ENCODE measurements around the gene ORC3. TPM values are rescaled to one million over a fixed set of nuclear protein-coding genes. Genes with fewer than 3 reads are reported as not detected.

The ORC3 gene
- total and polyA plus RNA-seq, 7 experiments from 2014 or later: 17.7 to 40.3 (median 28.2) TPM

- Mint-ChIP-seq H3K4me1 (peaks cover 13 to 46% (median 33%) of the 10 kb centered on the region in 7 donors), H3K36me3 (peaks cover 8 to 56% (median 38%) of the 10 kb centered on the region in 5 donors), H3K9me3 (peaks cover 0 to 6% (median 0%) of the 10 kb centered on the region in 11 donors), H3K27ac (peak overlapping the region in 7 of 9 donors; percentile 17 to 78 (median 30)), H3K4me3 (peak overlapping the region in 1 of 10 donors; percentile 29), H3K27me3 (no peaks in the 10 kb centered on the region)
- ChIA-PET POLR2A (interaction anchor here (1.1 to 3.0 kb wide), 2 partner anchors 11 to 48 kb away, joined by 4 to 10 read pairs; partner anchors contain the start of gene AKIRIN2), CTCF (interaction anchor here (0.6 kb wide), 1 partner anchor 20 kb away, joined by 3 read pairs; no protein-coding TSS in a partner anchor)
- peak; percentile 54 for ATAC-seq
- no peak for DNase-seq
- Histone ChIP-seq H3K4me1 (ENCODE audit: control insufficient read depth in 2 of 2, insufficient read depth in 2 of 2, low read length in 2 of 2) (peaks cover 0 to 20% of the 10 kb centered on the region in 2 donors), H3K27ac (ENCODE audit: low read depth, low read length) (no peak overlapping the region), H3K9me3 (ENCODE audit: control insufficient read depth in 2 of 3, low read length in 3 of 3) (no peaks in the 10 kb centered on the region), H3K36me3 (ENCODE audit: control insufficient read depth in 2 of 3, insufficient read depth in 3 of 3, low read length in 3 of 3) (no peaks in the 10 kb centered on the region), H3K27me3 (ENCODE audit: control insufficient read depth in 2 of 2, insufficient read depth in 2 of 2, low read length in 2 of 2) (no peaks in the 10 kb centered on the region), H3K4me3 (ENCODE audit: low read length) (no peak overlapping the region)
- intact Hi-C loops (cut with micrococcal nuclease): no loop called here
Measured at GRCh38 chr6:87653074-87653962, 63.4 kb downstream of the ORC3 start.

DNA sequence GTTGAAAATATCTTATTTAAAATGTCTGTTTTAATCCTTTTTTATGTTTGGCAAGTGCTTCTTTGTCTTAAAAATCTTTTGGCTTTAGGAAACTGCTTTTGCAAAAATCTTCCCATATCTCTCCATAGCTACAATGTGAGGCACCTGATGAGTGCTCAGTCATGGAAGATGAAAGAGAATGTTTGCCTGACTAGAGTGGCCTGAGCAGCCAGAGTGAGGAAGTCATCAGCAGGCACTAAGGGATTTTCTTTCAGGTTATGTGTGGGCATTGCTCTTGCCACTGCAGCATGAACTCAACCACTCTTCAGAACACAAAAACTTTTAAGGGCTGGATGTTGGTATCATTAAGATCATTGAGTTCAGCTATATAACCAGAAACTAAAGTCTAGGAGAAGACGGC, 64.2 kb downstream of the ORC3 start:
- POLR2A ChIA-PET: interaction anchor here (3.0 kb wide), 1 partner anchor 48 kb away, joined by 10 read pairs; the partner anchor contains the start of gene AKIRIN2
- intact Hi-C loops (cut with micrococcal nuclease): no loop called here

GRCh38 chr6:87654875-87655454, 65.0 kb downstream of the ORC3 start:
- Mint-ChIP-seq H3K36me3 (peaks cover 8 to 61% (median 42%) of the 10 kb centered on the region in 5 donors), H3K4me1 (peaks cover 13 to 46% (median 33%) of the 10 kb centered on the region in 7 donors), H3K4me3 (no peak overlapping the region), H3K27me3 (no peaks in the 10 kb centered on the region), H3K27ac (peak overlapping the region in 2 of 9 donors; percentile 4 to 14), H3K9me3 (peaks cover 0 to 6% (median 0%) of the 10 kb centered on the region in 11 donors)
- Histone ChIP-seq H3K27me3 (ENCODE audit: control insufficient read depth in 2 of 2, insufficient read depth in 2 of 2, low read length in 2 of 2) (no peaks in the 10 kb centered on the region), H3K9me3 (ENCODE audit: control insufficient read depth in 2 of 3, low read length in 3 of 3) (no peaks in the 10 kb centered on the region), H3K27ac (ENCODE audit: low read depth, low read length) (no peak overlapping the region), H3K36me3 (ENCODE audit: control insufficient read depth in 2 of 3, insufficient read depth in 3 of 3, low read length in 3 of 3) (no peaks in the 10 kb centered on the region), H3K4me1 (ENCODE audit: control insufficient read depth in 2 of 2, insufficient read depth in 2 of 2, low read length in 2 of 2) (peaks cover 0 to 20% of the 10 kb centered on the region in 2 donors), H3K4me3 (ENCODE audit: low read length) (no peak overlapping the region)
- CTCF ChIA-PET: interaction anchor here (0.6 kb wide), 1 partner anchor 1327 kb away, joined by 5 read pairs; no protein-coding TSS in a partner anchor
- POLR2A ChIA-PET: interaction anchor here (0.6 to 3.0 kb wide), 4 partner anchors 33 to 57 kb away, joined by 3 to 10 read pairs (median 5); partner anchors contain the start of gene AKIRIN2
- intact Hi-C loops (cut with micrococcal nuclease): no loop called here
- ATAC-seq: no peak
- DNase-seq: no peak

More for the DNA sequence above, 64.2 kb downstream of the ORC3 start:
- CTCF ChIA-PET: no interaction called here
- Histone ChIP-seq H3K27ac (ENCODE audit: low read depth, low read length) (no peak overlapping the region), H3K9me3 (ENCODE audit: control insufficient read depth in 2 of 3, low read length in 3 of 3) (no peaks in the 10 kb centered on the region), H3K4me3 (ENCODE audit: low read length) (no peak overlapping the region), H3K36me3 (ENCODE audit: control insufficient read depth in 2 of 3, insufficient read depth in 3 of 3, low read length in 3 of 3) (no peaks in the 10 kb centered on the region), H3K27me3 (ENCODE audit: control insufficient read depth in 2 of 2, insufficient read depth in 2 of 2, low read length in 2 of 2) (no peaks in the 10 kb centered on the region), H3K4me1 (ENCODE audit: control insufficient read depth in 2 of 2, insufficient read depth in 2 of 2, low read length in 2 of 2) (peaks cover 0 to 20% of the 10 kb centered on the region in 2 donors)
- Mint-ChIP-seq H3K27ac (peak overlapping the region in 3 of 9 donors; percentile 9 to 49 (median 35)), H3K9me3 (peaks cover 0 to 6% (median 0%) of the 10 kb centered on the region in 11 donors), H3K4me1 (peaks cover 13 to 46% (median 33%) of the 10 kb centered on the region in 7 donors), H3K27me3 (no peaks in the 10 kb centered on the region), H3K4me3 (no peak overlapping the region), H3K36me3 (peaks cover 8 to 57% (median 43%) of the 10 kb centered on the region in 5 donors)
- ATAC-seq (no peak), DNase-seq (no peak)

GRCh38 chr6:87655824-87656223, 65.9 kb downstream of the ORC3 start:
- intact Hi-C loops (cut with micrococcal nuclease): loop anchor here in 1 of 2 donors (2.0 kb wide), 1 partner anchor 45 kb away; no protein-coding TSS in a partner anchor
- H3K27me3 ChIP-seq (ENCODE audit: control insufficient read depth in 2 of 2, insufficient read depth in 2 of 2, low read length in 2 of 2): no peaks in the 10 kb centered on the region
- no peak overlapping the region for H3K4me3 ChIP-seq (ENCODE audit: low read length)
- Mint-ChIP-seq H3K4me1 (peaks cover 13 to 46% (median 33%) of the 10 kb centered on the region in 7 donors), H3K4me3 (no peak overlapping the region), H3K27ac (peak overlapping the region in 2 of 9 donors; percentile 16 to 50), H3K36me3 (peaks cover 8 to 64% (median 41%) of the 10 kb centered on the region in 5 donors), H3K9me3 (peaks cover 0 to 6% (median 0%) of the 10 kb centered on the region in 11 donors), H3K27me3 (no peaks in the 10 kb centered on the region)
- CTCF ChIA-PET: no interaction called here
- H3K9me3 ChIP-seq (ENCODE audit: control insufficient read depth in 2 of 3, low read length in 3 of 3): no peaks in the 10 kb centered on the region
- H3K36me3 ChIP-seq (ENCODE audit: control insufficient read depth in 2 of 3, insufficient read depth in 3 of 3, low read length in 3 of 3): peaks cover 0 to 4% (median 0%) of the 10 kb centered on the region in 3 experiments
- ATAC-seq: no peak
- no peak for DNase-seq
- H3K27ac ChIP-seq (ENCODE audit: low read depth, low read length): no peak overlapping the region
- peaks cover 0 to 20% of the 10 kb centered on the region in 2 donors for H3K4me1 ChIP-seq (ENCODE audit: control insufficient read depth in 2 of 2, insufficient read depth in 2 of 2, low read length in 2 of 2)
- POLR2A ChIA-PET: interaction anchor here (1.3 to 2.0 kb wide), 2 partner anchors 44 to 46 kb away, joined by 5 read pairs; partner anchors contain the start of gene AKIRIN2

- Mint-ChIP-seq H3K27me3 (no peaks in the 10 kb centered on the region), H3K36me3 (peaks cover 13 to 67% (median 45%) of the 10 kb centered on the region in 5 donors), H3K27ac (peak overlapping the region; percentile 37 to 83 (median 50)), H3K9me3 (peaks cover 0 to 6% (median 0%) of the 10 kb centered on the region in 11 donors), H3K4me1 (peaks cover 13 to 41% (median 33%) of the 10 kb centered on the region in 7 donors), H3K4me3 (peak overlapping the region in 8 of 10 donors; percentile 14 to 51 (median 38))
- Histone ChIP-seq H3K27me3 (ENCODE audit: control insufficient read depth in 2 of 2, insufficient read depth in 2 of 2, low read length in 2 of 2) (no peaks in the 10 kb centered on the region), H3K27ac (ENCODE audit: low read depth, low read length) (no peak overlapping the region), H3K36me3 (ENCODE audit: control insufficient read depth in 2 of 3, insufficient read depth in 3 of 3, low read length in 3 of 3) (peaks cover 0 to 4% (median 0%) of the 10 kb centered on the region in 3 experiments), H3K9me3 (ENCODE audit: control insufficient read depth in 2 of 3, low read length in 3 of 3) (no peaks in the 10 kb centered on the region), H3K4me1 (ENCODE audit: control insufficient read depth in 2 of 2, insufficient read depth in 2 of 2, low read length in 2 of 2) (peaks cover 0 to 20% of the 10 kb centered on the region in 2 donors), H3K4me3 (ENCODE audit: low read length) (no peak overlapping the region)
- ChIA-PET CTCF (interaction anchor here (0.7 kb wide), 1 partner anchor 44 kb away, joined by 3 read pairs; no protein-coding TSS in a partner anchor), POLR2A (interaction anchor here (0.5 kb wide), 1 partner anchor 26 kb away, joined by 3 read pairs; no protein-coding TSS in a partner anchor)
- ATAC-seq (peak; percentile 54), DNase-seq (peak in 6 of 9 donors; percentile 14 to 49 (median 34))
- intact Hi-C loops (cut with micrococcal nuclease): loop anchor here (1.0 to 2.0 kb wide), 2 partner anchors 44 kb away; no protein-coding TSS in a partner anchor
Measured at GRCh38 chr6:87656857-87657256, 66.9 kb downstream of the ORC3 start.

- peak overlapping the region in 2 of 9 donors; percentile 31 to 65 for H3K27ac Mint-ChIP-seq
- intact Hi-C loops (cut with micrococcal nuclease): no loop called here
- H3K4me1 ChIP-seq (ENCODE audit: control insufficient read depth in 2 of 2, insufficient read depth in 2 of 2, low read length in 2 of 2): peaks cover 0 to 20% of the 10 kb centered on the region in 2 donors
- H3K4me1 Mint-ChIP-seq: peaks cover 7 to 28% (median 21%) of the 10 kb centered on the region in 7 donors
- no peaks in the 10 kb centered on the region for H3K9me3 ChIP-seq (ENCODE audit: control insufficient read depth in 2 of 3, low read length in 3 of 3)
- no peaks in the 10 kb centered on the region for H3K27me3 Mint-ChIP-seq
- ChIA-PET POLR2A (interaction anchor here (0.9 kb wide), 1 partner anchor 31 kb away, joined by 4 read pairs; no protein-coding TSS in a partner anchor), CTCF (no interaction called here)
- no peak for DNase-seq
- peaks cover 0 to 6% (median 0%) of the 10 kb centered on the region in 11 donors for H3K9me3 Mint-ChIP-seq
- no peak overlapping the region for H3K4me3 Mint-ChIP-seq
- peaks cover 9 to 61% (median 40%) of the 10 kb centered on the region in 5 donors for H3K36me3 Mint-ChIP-seq
- no peak overlapping the region for H3K27ac ChIP-seq (ENCODE audit: low read depth, low read length)
- H3K4me3 ChIP-seq (ENCODE audit: low read length): no peak overlapping the region
- ATAC-seq: no peak
- peaks cover 0 to 7% (median 0%) of the 10 kb centered on the region in 3 experiments for H3K36me3 ChIP-seq (ENCODE audit: control insufficient read depth in 2 of 3, insufficient read depth in 3 of 3, low read length in 3 of 3)
- no peaks in the 10 kb centered on the region for H3K27me3 ChIP-seq (ENCODE audit: control insufficient read depth in 2 of 2, insufficient read depth in 2 of 2, low read length in 2 of 2)
Measured at GRCh38 chr6:87658516-87658915, 68.6 kb downstream of the ORC3 start.

Measured in naive thymus-derived CD4-positive, alpha-beta T cell (primary cell).